Measurements from ENCODE around the gene ASTN2. TPM values are rescaled to one million over a fixed set of nuclear protein-coding genes. Genes with fewer than 3 reads are reported as not detected.

ASTN2 gene
- total RNA-seq, 4 donors from 2014 or later: 3.0 to 7.0 (median 5.2) TPM

DNA sequence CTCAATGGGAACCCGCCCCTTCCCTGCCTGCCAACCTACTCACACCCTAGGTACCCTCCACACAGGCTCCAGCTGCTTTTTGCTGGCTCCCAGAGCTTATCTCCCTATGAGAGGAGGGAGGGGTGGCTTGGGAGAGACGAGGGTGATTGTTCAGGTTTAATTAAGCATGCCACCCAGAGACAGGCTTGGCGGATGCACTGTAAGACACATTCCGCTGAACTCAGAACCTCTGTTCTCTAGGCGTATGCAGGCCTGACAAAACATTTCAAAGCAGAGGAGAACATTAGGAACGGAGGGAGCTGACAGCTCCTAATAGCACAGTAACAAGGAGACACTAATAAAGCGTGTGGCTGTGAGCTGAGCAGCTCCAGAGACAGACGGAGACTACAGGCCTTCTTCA, 647.6 kb downstream of the ASTN2 start:
- Histone ChIP-seq H3K4me3 (no peak overlapping the region), H3K27me3 (no peaks in the 10 kb centered on the region), H3K9me3 (no peaks in the 10 kb centered on the region), H3K27ac (no peak overlapping the region), H3K36me3 (no peaks in the 10 kb centered on the region), H3K4me1 (no peaks in the 10 kb centered on the region)
- intact Hi-C loops (cut with DNase I; ENCODE audit: low total_unique reads) (no loop called here), in situ Hi-C loops (cut with MboI; ENCODE audit: low pct_ligation_motif_present in 1 of 4, low pct_unique_long_range_greater_than_20kb in 1 of 4, low sequenced_read_pairs in 3 of 4) (no loop called here)
- no peak for DNase-seq
- TF ChIP-seq EP300 (IDR thresholded peaks at IDR 0.05; ENCODE audit: low read depth) (no peak), POLR2A (IDR thresholded peaks at IDR 0.05) (no peak)
- 65 to 80% methylated on average over 3 to 8 of the region's 8 CpGs for WGBS, 2 donors (ENCODE audit: low coverage in 1 of 2)

DNA sequence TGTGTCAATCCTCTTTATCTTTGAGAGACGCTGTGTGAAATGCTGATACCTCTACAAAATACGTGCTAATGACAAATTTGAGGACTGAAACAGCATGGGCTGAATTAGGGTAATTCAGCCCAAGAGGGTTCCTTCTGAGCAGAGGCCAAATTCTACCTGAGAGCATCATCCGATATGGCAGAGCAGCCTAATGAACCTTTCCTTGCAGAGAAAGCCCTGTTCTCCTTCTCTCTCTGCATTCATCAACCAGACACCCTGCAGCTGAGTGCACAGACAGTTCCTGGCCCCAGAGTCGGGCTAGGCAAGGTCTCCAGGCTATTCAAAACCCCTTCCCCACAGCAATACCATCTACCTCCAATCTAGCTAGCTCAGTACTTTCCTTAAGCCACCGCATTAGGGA, 649.8 kb downstream of the ASTN2 start:
- H3K27ac ChIP-seq: no peak overlapping the region
- no peaks in the 10 kb centered on the region for H3K27me3 ChIP-seq
- in situ Hi-C loops (cut with MboI; ENCODE audit: low pct_ligation_motif_present in 1 of 4, low pct_unique_long_range_greater_than_20kb in 1 of 4, low sequenced_read_pairs in 3 of 4): no loop called here
- no peaks in the 10 kb centered on the region for H3K9me3 ChIP-seq
- 24 to 51% methylated on average over 3 to 5 of the region's 5 CpGs for WGBS, 2 donors (ENCODE audit: low coverage in 1 of 2)
- H3K4me3 ChIP-seq: no peak overlapping the region
- no peak for DNase-seq
- no peaks in the 10 kb centered on the region for H3K36me3 ChIP-seq
- no peaks in the 10 kb centered on the region for H3K4me1 ChIP-seq
- TF ChIP-seq, protein P1, sequence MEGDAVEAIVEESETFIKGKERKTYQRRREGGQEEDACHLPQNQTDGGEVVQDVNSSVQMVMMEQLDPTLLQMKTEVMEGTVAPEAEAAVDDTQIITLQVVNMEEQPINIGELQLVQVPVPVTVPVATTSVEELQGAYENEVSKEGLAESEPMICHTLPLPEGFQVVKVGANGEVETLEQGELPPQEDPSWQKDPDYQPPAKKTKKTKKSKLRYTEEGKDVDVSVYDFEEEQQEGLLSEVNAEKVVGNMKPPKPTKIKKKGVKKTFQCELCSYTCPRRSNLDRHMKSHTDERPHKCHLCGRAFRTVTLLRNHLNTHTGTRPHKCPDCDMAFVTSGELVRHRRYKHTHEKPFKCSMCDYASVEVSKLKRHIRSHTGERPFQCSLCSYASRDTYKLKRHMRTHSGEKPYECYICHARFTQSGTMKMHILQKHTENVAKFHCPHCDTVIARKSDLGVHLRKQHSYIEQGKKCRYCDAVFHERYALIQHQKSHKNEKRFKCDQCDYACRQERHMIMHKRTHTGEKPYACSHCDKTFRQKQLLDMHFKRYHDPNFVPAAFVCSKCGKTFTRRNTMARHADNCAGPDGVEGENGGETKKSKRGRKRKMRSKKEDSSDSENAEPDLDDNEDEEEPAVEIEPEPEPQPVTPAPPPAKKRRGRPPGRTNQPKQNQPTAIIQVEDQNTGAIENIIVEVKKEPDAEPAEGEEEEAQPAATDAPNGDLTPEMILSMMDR (IDR thresholded peaks at IDR 0.05): no peak
- TF ChIP-seq EP300 (IDR thresholded peaks at IDR 0.05; ENCODE audit: low read depth): no peak
- no peak for TF ChIP-seq POLR2A (IDR thresholded peaks at IDR 0.05)
- no peak for TF ChIP-seq POLR2AphosphoS5 (IDR thresholded peaks at IDR 0.05)
- intact Hi-C loops (cut with DNase I; ENCODE audit: low total_unique reads): no loop called here

DNA sequence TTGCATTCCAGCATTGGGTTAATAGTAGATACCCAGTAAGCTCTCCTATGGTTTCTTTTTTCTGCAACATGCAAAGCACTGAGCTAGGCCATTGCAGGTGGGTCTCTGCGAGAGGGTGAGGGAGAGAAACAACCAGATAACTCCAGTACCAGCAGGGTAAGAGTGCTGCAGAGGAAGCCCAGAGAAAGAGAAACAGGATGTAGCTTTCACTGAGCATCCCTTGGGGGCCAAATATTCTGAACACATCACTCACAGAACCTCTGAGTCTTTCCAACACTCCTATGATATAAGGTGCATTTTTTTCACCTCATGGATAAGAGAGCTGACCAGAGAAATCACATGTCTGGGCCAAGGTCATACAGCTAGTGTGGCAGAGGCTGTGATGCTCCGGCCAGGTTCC, 651.1 kb downstream of the ASTN2 start:
- intact Hi-C loops (cut with DNase I; ENCODE audit: low total_unique reads): no loop called here
- no peak for DNase-seq
- Histone ChIP-seq H3K4me1 (no peaks in the 10 kb centered on the region), H3K9me3 (no peaks in the 10 kb centered on the region), H3K27me3 (no peaks in the 10 kb centered on the region), H3K27ac (no peak overlapping the region), H3K4me3 (no peak overlapping the region), H3K36me3 (no peaks in the 10 kb centered on the region)
- in situ Hi-C loops (cut with MboI; ENCODE audit: low pct_ligation_motif_present in 1 of 4, low pct_unique_long_range_greater_than_20kb in 1 of 4, low sequenced_read_pairs in 3 of 4): no loop called here
- 84% methylated on average over 2 of the region's 2 CpGs; no CpG with 5 or more reads in 1 of the 2 donors for WGBS, 2 donors (ENCODE audit: low coverage in 1 of 2)
- TF ChIP-seq POLR2A (IDR thresholded peaks at IDR 0.05): no peak
- TF ChIP-seq, protein P1 (IDR thresholded peaks at IDR 0.05): no peak
- TF ChIP-seq POLR2AphosphoS5 (IDR thresholded peaks at IDR 0.05): no peak
- no peak for TF ChIP-seq EP300 (IDR thresholded peaks at IDR 0.05; ENCODE audit: low read depth)

DNA sequence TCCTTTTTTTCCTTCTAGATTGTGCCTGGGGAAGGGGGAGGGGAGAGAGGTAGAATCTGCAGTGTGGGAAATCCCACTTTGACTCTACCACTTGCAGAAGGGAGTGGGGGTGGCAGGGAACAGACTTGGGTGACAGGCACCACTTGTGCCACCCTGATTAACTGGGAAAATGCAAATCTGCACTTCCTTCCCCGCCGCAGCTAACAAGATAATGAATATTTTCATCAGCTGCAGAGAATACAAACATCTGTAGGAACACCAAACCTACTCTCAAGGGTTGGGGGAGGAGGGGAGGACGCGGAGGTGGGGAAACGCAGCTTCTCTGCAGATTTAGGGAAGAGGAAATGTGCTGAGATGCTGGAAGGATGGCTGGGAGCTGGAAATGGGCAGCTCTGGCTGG, 654.2 kb downstream of the ASTN2 start:
- 60 to 63% methylated on average over 2 to 5 of the region's 5 CpGs for WGBS, 2 donors (ENCODE audit: low coverage in 1 of 2)
- TF ChIP-seq, protein P1 (IDR thresholded peaks at IDR 0.05): no peak

DNA sequence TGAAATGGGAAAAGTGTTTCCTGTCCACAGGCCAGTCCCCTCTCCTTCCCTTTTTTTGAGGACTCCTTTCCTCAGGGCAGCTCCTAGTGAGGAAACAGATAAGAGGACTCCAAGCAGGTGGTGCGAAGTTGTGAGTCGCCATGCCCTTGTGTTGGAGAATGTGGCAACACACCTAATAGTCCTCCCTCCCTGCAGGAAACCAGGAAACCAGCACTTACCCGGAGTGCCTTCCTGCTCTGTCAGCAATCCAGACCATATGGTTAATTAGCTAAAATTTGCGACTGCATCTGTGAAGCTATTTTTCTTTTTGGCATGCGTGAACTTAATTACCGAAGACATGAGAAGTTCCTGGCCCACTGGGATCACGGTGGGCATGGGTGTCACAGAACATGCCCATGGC, 657.8 kb downstream of the ASTN2 start:
- H3K27me3 ChIP-seq: no peaks in the 10 kb centered on the region
- no peak overlapping the region for H3K27ac ChIP-seq
- intact Hi-C loops (cut with DNase I; ENCODE audit: low total_unique reads): no loop called here
- H3K36me3 ChIP-seq: no peaks in the 10 kb centered on the region
- no peak overlapping the region for H3K4me3 ChIP-seq
- DNase-seq: no peak
- WGBS, 2 donors (ENCODE audit: low coverage in 1 of 2): 20 to 57% methylated on average over 1 to 7 of the region's 7 CpGs
- no peaks in the 10 kb centered on the region for H3K9me3 ChIP-seq
- in situ Hi-C loops (cut with MboI; ENCODE audit: low pct_ligation_motif_present in 1 of 4, low pct_unique_long_range_greater_than_20kb in 1 of 4, low sequenced_read_pairs in 3 of 4): no loop called here
- H3K4me1 ChIP-seq: no peaks in the 10 kb centered on the region
- TF ChIP-seq EP300 (IDR thresholded peaks at IDR 0.05; ENCODE audit: low read depth): no peak
- TF ChIP-seq POLR2AphosphoS5 (IDR thresholded peaks at IDR 0.05): no peak
- no peak for TF ChIP-seq POLR2A (IDR thresholded peaks at IDR 0.05)

More for the DNA sequence above, 654.2 kb downstream of the ASTN2 start:
- intact Hi-C loops (cut with DNase I; ENCODE audit: low total_unique reads) (no loop called here), in situ Hi-C loops (cut with MboI; ENCODE audit: low pct_ligation_motif_present in 1 of 4, low pct_unique_long_range_greater_than_20kb in 1 of 4, low sequenced_read_pairs in 3 of 4) (no loop called here)
- H3K36me3 ChIP-seq: no peaks in the 10 kb centered on the region
- no peak overlapping the region for H3K27ac ChIP-seq
- no peak for DNase-seq
- H3K9me3 ChIP-seq: no peaks in the 10 kb centered on the region
- H3K27me3 ChIP-seq: no peaks in the 10 kb centered on the region
- H3K4me1 ChIP-seq: no peaks in the 10 kb centered on the region
- H3K4me3 ChIP-seq: no peak overlapping the region

Measured in transverse colon (tissue), 4 donors.